Parathyroid adenoma (tissue), 2 donors: ENCODE results near the gene CCDC177.

Experiments used
- H2AFZ ChIP-seq: fragments of 300-600 bp; sonication (generic); one replicate; pipeline ENCODE4 v1.7.0; 2017; ENCODE audit warnings: antibody characterized with exemption, mild to moderate bottlenecking
- H3K27ac ChIP-seq: fragments of 300-600 bp; sonication (generic); one replicate; pipeline ENCODE4 v1.7.0; 2017
- H3K27me3 ChIP-seq: fragments of 300-600 bp; sonication (generic); one replicate; pipeline ENCODE4 v1.7.0; 2017; ENCODE audit warnings: low read length; ENCODE audit not compliant: control insufficient read depth, insufficient read depth
- H3K36me3 ChIP-seq: fragments of 300-600 bp; sonication (generic); one replicate; pipeline ENCODE4 v1.7.0; 2017; ENCODE audit warnings: low read length; ENCODE audit not compliant: control insufficient read depth, insufficient read depth
- H3K4me1 ChIP-seq: fragments of 300-600 bp; sonication (generic); one replicate; pipeline ENCODE4 v1.7.0; 2017; ENCODE audit warnings: control low read depth
- H3K4me2 ChIP-seq: fragments of 300-600 bp; sonication (generic); one replicate; pipeline ENCODE4 v1.7.0; 2017; ENCODE audit warnings: low read length
- H3K4me3 ChIP-seq: fragments of 300-600 bp; sonication (generic); one replicate; pipeline ENCODE4 v1.7.0; 2017; ENCODE audit warnings: low read depth, low read length
- H3K79me2 ChIP-seq: fragments of 300-600 bp; sonication (generic); one replicate; pipeline ENCODE4 v1.7.0; 2017; ENCODE audit warnings: control low read depth
- H3K9ac ChIP-seq: fragments of 300-600 bp; sonication (generic); one replicate; pipeline ENCODE4 v1.7.0; 2017; ENCODE audit warnings: mild to moderate bottlenecking
- H3K9me3 ChIP-seq: fragments of 300-600 bp; sonication (generic); one replicate; pipeline ENCODE4 v1.7.0; 2017; ENCODE audit warnings: low read length; ENCODE audit not compliant: control insufficient read depth
- CTCF ChIP-seq: fragments of 300-600 bp; sonication (generic); IDR thresholded peaks from one replicate; pipeline ENCODE4 v1.7.0; 2017; ENCODE audit warnings: antibody characterized with exemption, mild to moderate bottlenecking
- donor health status: primary hyperparathyroidism.

Gene CCDC177

GRCh38 chr14:69617796-69618195 is 43.1 kb upstream of the CCDC177 start:
- no peaks in the 10 kb centered on the region for H3K36me3 ChIP-seq
- peaks cover 78% of the 10 kb centered on the region for H3K79me2 ChIP-seq
- H3K27me3 ChIP-seq = no peaks in the 10 kb centered on the region
- peaks cover 44% of the 10 kb centered on the region for H3K4me1 ChIP-seq
- no peak overlapping the region for H3K4me2 ChIP-seq
- H3K4me3 ChIP-seq = no peak overlapping the region
- no peak overlapping the region for H3K27ac ChIP-seq
- no peak overlapping the region for H3K9ac ChIP-seq
- no peak overlapping the region for H2AFZ ChIP-seq
- no peak for TF ChIP-seq CTCF
- H3K9me3 ChIP-seq = no peaks in the 10 kb centered on the region

- H3K4me1 ChIP-seq = peaks cover 47% of the 10 kb centered on the region
- H2AFZ ChIP-seq = no peak overlapping the region
- TF ChIP-seq CTCF = no peak
- no peaks in the 10 kb centered on the region for H3K36me3 ChIP-seq
- H3K79me2 ChIP-seq = peaks cover 64% of the 10 kb centered on the region
- H3K27me3 ChIP-seq = no peaks in the 10 kb centered on the region
- H3K9me3 ChIP-seq = no peaks in the 10 kb centered on the region
- H3K4me3 ChIP-seq = peak overlapping the region; percentile 20
- no peak overlapping the region for H3K9ac ChIP-seq
- peak overlapping the region; percentile 75 for H3K27ac ChIP-seq
- H3K4me2 ChIP-seq = no peak overlapping the region
Observed at GRCh38 chr14:69616408-69616773, 41.7 kb upstream of the CCDC177 start.

- Histone ChIP-seq H3K4me2 (peak overlapping the region; percentile 45), H3K27ac (peak overlapping the region; percentile 75), H3K4me1 (peaks cover 47% of the 10 kb centered on the region), H3K79me2 (peaks cover 59% of the 10 kb centered on the region), H3K9me3 (no peaks in the 10 kb centered on the region), H3K4me3 (peak overlapping the region; percentile 20), H3K27me3 (no peaks in the 10 kb centered on the region), H2AFZ (peak overlapping the region; percentile 31), H3K9ac (no peak overlapping the region), H3K36me3 (no peaks in the 10 kb centered on the region)
- TF ChIP-seq CTCF = peak; percentile 11
Observed at GRCh38 chr14:69615496-69616407, 41.1 kb upstream of the CCDC177 start.

- TF ChIP-seq CTCF = no peak
- no peaks in the 10 kb centered on the region for H3K27me3 ChIP-seq
- peak overlapping the region; percentile 45 for H3K4me2 ChIP-seq
- no peaks in the 10 kb centered on the region for H3K36me3 ChIP-seq
- peaks cover 45% of the 10 kb centered on the region for H3K4me1 ChIP-seq
- no peak overlapping the region for H2AFZ ChIP-seq
- H3K27ac ChIP-seq = peak overlapping the region; percentile 75
- peak overlapping the region; percentile 20 for H3K4me3 ChIP-seq
- H3K9me3 ChIP-seq = no peaks in the 10 kb centered on the region
- H3K79me2 ChIP-seq = peaks cover 54% of the 10 kb centered on the region
- H3K9ac ChIP-seq = no peak overlapping the region
Observed at GRCh38 chr14:69615121-69615495, 40.4 kb upstream of the CCDC177 start.

GRCh38 chr14:69614592-69614991 is 39.9 kb upstream of the CCDC177 start:
- Histone ChIP-seq H3K9ac (no peak overlapping the region), H3K27me3 (no peaks in the 10 kb centered on the region)

More at GRCh38 chr14:69614592-69614991, 39.9 kb upstream of the CCDC177 start:
- no peak for TF ChIP-seq CTCF
- no peak overlapping the region for H3K4me2 ChIP-seq
- H3K79me2 ChIP-seq = peaks cover 48% of the 10 kb centered on the region
- peak overlapping the region; percentile 75 for H3K27ac ChIP-seq
- no peak overlapping the region for H3K4me3 ChIP-seq
- H3K4me1 ChIP-seq = peaks cover 41% of the 10 kb centered on the region
- H2AFZ ChIP-seq = no peak overlapping the region
- H3K9me3 ChIP-seq = no peaks in the 10 kb centered on the region
- no peaks in the 10 kb centered on the region for H3K36me3 ChIP-seq
